Type B pancreatic cell (in vitro differentiated cells): ENCODE results near the gene USP34. TPM values are rescaled to one million over a fixed set of nuclear protein-coding genes. Genes with fewer than 3 reads are reported as not detected.
"Not testable (repeated sequence)": the region's sequence is repeated elsewhere in the genome, so short reads cannot be mapped to it uniquely, and the experiment has no call there.

Experiments used
- DNase-seq: peaks from one replicate; pipeline ENCODE4 v3.0.0; 2021; ENCODE audit warnings: mixed read lengths; ENCODE audit not compliant: unreplicated experiment; ENCODE audit errors: extremely low spot score
- H3K27ac Mint-ChIP-seq: 2 replicates; pipeline ENCODE4 v1.8.0; 2021; ENCODE audit warnings: mild to moderate bottlenecking, mixed read lengths
- H3K27me3 Mint-ChIP-seq: 2 replicates; pipeline ENCODE4 v1.8.0; 2021; ENCODE audit warnings: mixed read lengths
- H3K36me3 Mint-ChIP-seq: 2 replicates; pipeline ENCODE4 v1.8.0; 2021; ENCODE audit warnings: mixed read lengths
- H3K4me1 Mint-ChIP-seq: one replicate; pipeline ENCODE4 v1.8.0; 2021; ENCODE audit warnings: mixed read lengths; ENCODE audit not compliant: unreplicated experiment
- H3K4me3 Mint-ChIP-seq: 2 replicates; pipeline ENCODE4 v1.8.0; 2021; ENCODE audit warnings: mild to moderate bottlenecking, mixed read lengths
- H3K9me3 Mint-ChIP-seq: 2 replicates; pipeline ENCODE4 v1.8.0; 2021; ENCODE audit warnings: mixed read lengths
- CTCF ChIP-seq: fragments of 200-600 bp; sonication (generic); conservative IDR thresholded peaks from 2 replicates; pipeline ENCODE4 v1.5.0; 2021; ENCODE audit warnings: antibody characterized with exemption, mild to moderate bottlenecking
- total RNA-seq: library from RNA; stranded (reverse); gene quantifications from 2 replicates; pipeline ENCODE4 v1.2.1, GENCODE V29; 2021; ENCODE audit warnings: low replicate concordance

Gene USP34
- total RNA-seq, 1 donor from 2014 or later = 94.7 TPM

- no peak for DNase-seq
- no peaks in the 10 kb centered on the region for H3K9me3 Mint-ChIP-seq
- no peak for TF ChIP-seq CTCF
- peak overlapping the region; percentile 0 for H3K27ac Mint-ChIP-seq
- H3K36me3 Mint-ChIP-seq = peaks cover 7% of the 10 kb centered on the region
- H3K4me3 Mint-ChIP-seq = peak overlapping the region; percentile 57
- H3K4me1 Mint-ChIP-seq = peaks cover 22% of the 10 kb centered on the region
- no peaks in the 10 kb centered on the region for H3K27me3 Mint-ChIP-seq
Measured at GRCh38 chr2:61175036-61175435, 295.9 kb downstream of the USP34 start.

- no peak for TF ChIP-seq CTCF
- Mint-ChIP-seq H3K4me3 (peak overlapping the region; percentile 32), H3K27me3 (no peaks in the 10 kb centered on the region), H3K27ac (peak overlapping the region; percentile 55), H3K9me3 (no peaks in the 10 kb centered on the region), H3K4me1 (peaks cover 5% of the 10 kb centered on the region), H3K36me3 (no peaks in the 10 kb centered on the region)
- DNase-seq = no peak
Measured at GRCh38 chr2:61173116-61173515, 297.8 kb downstream of the USP34 start.

GRCh38 chr2:61172671-61173070 lies 298.2 kb downstream of the USP34 start:
- no peaks in the 10 kb centered on the region for H3K36me3 Mint-ChIP-seq
- peak overlapping the region; percentile 32 for H3K4me3 Mint-ChIP-seq
- TF ChIP-seq CTCF = no peak
- no peaks in the 10 kb centered on the region for H3K27me3 Mint-ChIP-seq
- peaks cover 5% of the 10 kb centered on the region for H3K4me1 Mint-ChIP-seq
- DNase-seq = no peak
- no peaks in the 10 kb centered on the region for H3K9me3 Mint-ChIP-seq
- peak overlapping the region; percentile 55 for H3K27ac Mint-ChIP-seq

GRCh38 chr2:61167579-61167978 lies 303.3 kb downstream of the USP34 start:
- no peak for DNase-seq
- no peak for TF ChIP-seq CTCF
- no peak overlapping the region for H3K4me3 Mint-ChIP-seq
- no peak overlapping the region for H3K27ac Mint-ChIP-seq
- H3K36me3 Mint-ChIP-seq = peaks cover 24% of the 10 kb centered on the region
- H3K9me3 Mint-ChIP-seq = no peaks in the 10 kb centered on the region
- no peaks in the 10 kb centered on the region for H3K4me1 Mint-ChIP-seq
- H3K27me3 Mint-ChIP-seq = no peaks in the 10 kb centered on the region

- Mint-ChIP-seq H3K36me3 (peaks cover 32% of the 10 kb centered on the region), H3K27ac (no peak overlapping the region), H3K4me3 (no peak overlapping the region), H3K9me3 (no peaks in the 10 kb centered on the region), H3K27me3 (no peaks in the 10 kb centered on the region), H3K4me1 (no peaks in the 10 kb centered on the region)
- no peak for DNase-seq
- TF ChIP-seq CTCF = no peak
Measured at GRCh38 chr2:61165946-61166345, 304.9 kb downstream of the USP34 start.

- H3K4me3 Mint-ChIP-seq, H3K27ac Mint-ChIP-seq, H3K27me3 Mint-ChIP-seq, DNase-seq, H3K4me1 Mint-ChIP-seq, H3K9me3 Mint-ChIP-seq: not testable (repeated sequence)
- H3K36me3 Mint-ChIP-seq = peaks cover 34% of the 10 kb centered on the region
Measured at GRCh38 chr2:61165082-61165481, 305.8 kb downstream of the USP34 start.
